Loucy (cell line): ENCODE data around the gene IFTAP.

ENCODE experiments used
- H2AFZ ChIP-seq: fragments of 200-600 bp; sonication (generic); 2 replicates; pipeline ENCODE4 v1.6.0; 2016; ENCODE audit warnings: antibody characterized with exemption, mild to moderate bottlenecking, low read length, moderate library complexity
- H3F3A ChIP-seq: fragments of 200-600 bp; 2 replicates; pipeline ENCODE4 v1.6.0; 2016; ENCODE audit warnings: antibody characterized with exemption, low read depth, mild to moderate bottlenecking
- H3K27me3 ChIP-seq: fragments of 200-600 bp; sonication (generic); 2 replicates; pipeline ENCODE4 v1.6.1; 2014; ENCODE audit warnings: low read length, mild to moderate bottlenecking; ENCODE audit not compliant: insufficient read depth, poor library complexity, severe bottlenecking
- H3K36me3 ChIP-seq: fragments of 200-600 bp; sonication (generic); 2 replicates; pipeline ENCODE4 v1.6.1; 2016; ENCODE audit warnings: low read length; ENCODE audit not compliant: insufficient read depth
- H3K4me1 ChIP-seq: fragments of 200-600 bp; sonication (generic); 2 replicates; pipeline ENCODE4 v1.5.1; 2014; ENCODE audit warnings: low read length, mild to moderate bottlenecking; ENCODE audit not compliant: insufficient read depth, poor library complexity, severe bottlenecking
- H3K4me2 ChIP-seq: fragments of 200-600 bp; sonication (generic); 2 replicates; pipeline ENCODE4 v1.6.0; 2014; ENCODE audit warnings: antibody characterized with exemption, low read length, low read depth, mild to moderate bottlenecking; ENCODE audit not compliant: poor library complexity, severe bottlenecking
- H3K4me3 ChIP-seq: fragments of 200-600 bp; sonication (generic); 2 replicates; pipeline ENCODE4 v1.5.1; 2014; ENCODE audit warnings: low read length, mild to moderate bottlenecking, mixed read lengths; ENCODE audit not compliant: poor library complexity, severe bottlenecking
- H3K79me2 ChIP-seq: fragments of 200-600 bp; sonication (generic); 2 replicates; pipeline ENCODE4 v1.6.1; 2014; ENCODE audit warnings: low read length; ENCODE audit not compliant: insufficient read depth
- H3K9ac ChIP-seq: fragments of 200-600 bp; sonication (generic); 2 replicates; pipeline ENCODE4 v1.6.0; 2014; ENCODE audit warnings: mild to moderate bottlenecking, low read depth, low read length, moderate library complexity; ENCODE audit not compliant: poor library complexity, severe bottlenecking
- H3K9me2 ChIP-seq: fragments of 200-600 bp; sonication (generic); replicated peaks from 2 replicates; pipeline ENCODE4 v1.6.1; 2016; ENCODE audit warnings: low read depth, low read length, mixed read lengths
- H3K9me3 ChIP-seq: fragments of 200-600 bp; sonication (generic); 2 replicates; pipeline ENCODE4 v1.6.1; 2014; ENCODE audit warnings: mild to moderate bottlenecking, antibody characterized with exemption, low read length, low read depth; ENCODE audit not compliant: insufficient read depth
- H4K20me1 ChIP-seq: fragments of 200-600 bp; sonication (generic); 2 replicates; pipeline ENCODE4 v1.6.0; 2014; ENCODE audit warnings: antibody characterized with exemption, low read length, mild to moderate bottlenecking; ENCODE audit not compliant: insufficient read depth, poor library complexity, severe bottlenecking
- CTCF ChIP-seq: fragments of 200-600 bp; sonication (generic); conservative IDR thresholded peaks from 2 replicates; pipeline ENCODE4 v1.5.1; 2014; ENCODE audit warnings: mild to moderate bottlenecking, antibody characterized with exemption, low read length
- EZH2phosphoT487 ChIP-seq: fragments of 200-600 bp; IDR thresholded peaks from 2 replicates; pipeline ENCODE4 v1.6.1; 2018; ENCODE audit warnings: antibody characterized with exemption, mild to moderate bottlenecking, moderate library complexity, borderline replicate concordance

The IFTAP gene

GRCh38 chr11:36565031-36565610 lies 29.2 kb upstream of the IFTAP start:
- no peak overlapping the region for H3K4me3 ChIP-seq
- H3K4me1 ChIP-seq: peaks cover 22% of the 10 kb centered on the region
- no peaks in the 10 kb centered on the region for H3K27me3 ChIP-seq
- H3K36me3 ChIP-seq: no peaks in the 10 kb centered on the region
- H3F3A ChIP-seq: no peaks in the 10 kb centered on the region
- no peak overlapping the region for H3K4me2 ChIP-seq
- TF ChIP-seq CTCF: no peak
- H2AFZ ChIP-seq: no peak overlapping the region; the same call in 1 of the 2 replicates
- H3K9me2 ChIP-seq: no peaks in the 10 kb centered on the region
- H4K20me1 ChIP-seq: no peaks in the 10 kb centered on the region
- H3K9me3 ChIP-seq: no peaks in the 10 kb centered on the region
- no peaks in the 10 kb centered on the region for H3K79me2 ChIP-seq
- H3K9ac ChIP-seq: no peak overlapping the region

- Histone ChIP-seq H3K9ac (no peak overlapping the region), H4K20me1 (no peaks in the 10 kb centered on the region), H3F3A (no peaks in the 10 kb centered on the region), H3K9me2 (no peaks in the 10 kb centered on the region), H3K9me3 (no peaks in the 10 kb centered on the region), H3K27me3 (no peaks in the 10 kb centered on the region), H3K4me3 (no peak overlapping the region), H2AFZ (no peak overlapping the region; the same call in 1 of the 2 replicates), H3K79me2 (no peaks in the 10 kb centered on the region), H3K36me3 (no peaks in the 10 kb centered on the region), H3K4me2 (no peak overlapping the region), H3K4me1 (peaks cover 22% of the 10 kb centered on the region)
- TF ChIP-seq CTCF (no peak), EZH2phosphoT487 (no peak)
These were observed 27.8 kb upstream of the IFTAP start for GRCh38 chr11:36566407-36567053.

GRCh38 chr11:36567694-36568093 lies 26.6 kb upstream of the IFTAP start, which contains the start of gene RAG1:
RAG1 (plus strand) TSS chr11:36568007; CDS start chr11:36573305, 5,298 bp downstream.
- Histone ChIP-seq H3K27me3 (no peaks in the 10 kb centered on the region), H3K4me1 (peaks cover 22% of the 10 kb centered on the region), H3K9ac (no peak within 1 kb of the TSS), H3F3A (no peaks in the 10 kb centered on the region), H3K4me2 (no peak within 1 kb of the TSS), H3K9me3 (no peaks in the 10 kb centered on the region), H3K9me2 (no peaks in the 10 kb centered on the region), H4K20me1 (no peaks in the 10 kb centered on the region), H3K36me3 (no peaks in the 10 kb centered on the region), H2AFZ (peak within 1 kb of the TSS; percentile 52; the same call in 1 of the 2 replicates), H3K4me3 (no peak within 1 kb of the TSS), H3K79me2 (no peaks in the 10 kb centered on the region)
- TF ChIP-seq EZH2phosphoT487 (no peak), CTCF (no peak)
